Nephron (organoid): ENCODE measurements around the gene ZNF12.

Source experiments
- H3K27ac Mint-ChIP-seq, 3 experiments: 2 replicates each; pipeline ENCODE4 v1.8.0; 2020; ENCODE audit warnings: mixed read lengths in 3 of 3, mild to moderate bottlenecking in 2 of 3, moderate library complexity in 1 of 3
- H3K27me3 Mint-ChIP-seq: 2 replicates; pipeline ENCODE4 v1.8.0; 2021; ENCODE audit warnings: low read depth, mild to moderate bottlenecking, moderate library complexity, mixed read lengths
- H3K36me3 Mint-ChIP-seq: 2 replicates; pipeline ENCODE4 v1.8.0; 2020; ENCODE audit warnings: low read depth, mixed read lengths
- H3K4me1 Mint-ChIP-seq: 2 replicates; pipeline ENCODE4 v1.8.0; 2020; ENCODE audit warnings: mixed read lengths
- H3K4me3 Mint-ChIP-seq, 3 experiments: 2 replicates each; pipeline ENCODE4 v1.8.0; 2020; ENCODE audit warnings: mild to moderate bottlenecking in 3 of 3, mixed read lengths in 3 of 3, moderate library complexity in 2 of 3
- H3K9me3 Mint-ChIP-seq: 2 replicates; pipeline ENCODE4 v1.8.0; 2020; ENCODE audit warnings: mixed read lengths
- CTCF ChIP-seq, 3 experiments: fragments of 200-600 bp; sonication (generic); IDR thresholded peaks; one replicate each; pipeline ENCODE4 v1.5.0; 2021; ENCODE audit warnings: antibody characterized with exemption in 3 of 3; ENCODE audit not compliant: unreplicated experiment in 3 of 3

The ZNF12 gene

DNA sequence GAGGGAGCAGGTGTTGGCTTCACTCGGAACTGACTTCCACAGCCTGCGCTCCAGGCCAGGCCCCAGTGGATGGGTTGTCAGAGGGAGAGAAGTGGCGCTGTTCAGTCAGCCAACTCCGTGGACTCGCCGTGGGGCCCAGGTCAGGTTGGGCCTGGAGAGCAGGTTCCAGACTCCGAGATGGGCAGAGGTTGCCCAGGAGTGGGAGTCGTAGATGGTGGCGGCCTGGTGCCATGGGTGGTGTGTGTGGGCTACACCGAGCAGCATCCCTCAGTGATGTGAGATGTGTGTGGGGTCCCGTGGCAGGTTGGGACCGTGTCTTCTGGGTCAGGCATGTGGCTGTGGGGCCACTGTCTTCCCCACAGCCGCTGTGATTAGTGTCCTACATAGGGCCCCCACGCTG lies 59.2 kb downstream of the ZNF12 start:
- Mint-ChIP-seq H3K36me3 (peaks cover 52% of the 10 kb centered on the region), H3K4me3 (no peak overlapping the region), H3K4me1 (no peaks in the 10 kb centered on the region), H3K9me3 (peaks cover 12% of the 10 kb centered on the region), H3K27ac (no peak overlapping the region), H3K27me3 (no peaks in the 10 kb centered on the region)
- TF ChIP-seq CTCF (IDR thresholded peaks at IDR 0.05; ENCODE audit: unreplicated experiment in 3 of 3) = no peak

DNA sequence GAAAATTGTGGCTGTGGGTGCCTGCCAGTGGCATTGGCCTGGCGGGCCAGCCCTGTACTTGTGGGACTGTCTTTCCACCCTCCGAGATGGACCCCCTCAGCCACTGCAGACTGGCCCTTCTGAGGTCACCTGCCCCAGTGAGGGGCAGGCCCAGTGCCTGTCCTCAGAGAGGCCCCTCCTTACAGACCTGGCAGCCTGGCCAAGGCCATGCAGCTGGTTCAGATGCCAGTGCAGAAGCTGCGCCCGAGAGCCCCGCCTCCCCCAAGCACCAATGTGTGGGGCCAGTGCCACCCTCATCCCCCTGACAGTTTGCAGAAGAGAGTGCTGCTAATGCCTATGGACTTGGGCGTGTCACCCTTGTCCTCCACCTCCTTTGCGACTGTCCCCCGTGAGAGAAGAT lies 59.7 kb downstream of the ZNF12 start:
- peaks cover 54% of the 10 kb centered on the region for H3K36me3 Mint-ChIP-seq

GRCh38 chr7:6646465-6646864 lies 60.3 kb downstream of the ZNF12 start:
- peak overlapping the region in 1 of 3 experiments; percentile 70 for H3K27ac Mint-ChIP-seq
- peaks cover 12% of the 10 kb centered on the region for H3K9me3 Mint-ChIP-seq
- TF ChIP-seq CTCF (IDR thresholded peaks at IDR 0.05; ENCODE audit: unreplicated experiment in 3 of 3) = no peak
- H3K36me3 Mint-ChIP-seq = peaks cover 54% of the 10 kb centered on the region
- H3K4me3 Mint-ChIP-seq = no peak overlapping the region
- H3K27me3 Mint-ChIP-seq = no peaks in the 10 kb centered on the region
- no peaks in the 10 kb centered on the region for H3K4me1 Mint-ChIP-seq

More for the DNA sequence above, 59.7 kb downstream of the ZNF12 start:
- Mint-ChIP-seq H3K27ac (no peak overlapping the region), H3K4me1 (no peaks in the 10 kb centered on the region), H3K9me3 (peaks cover 12% of the 10 kb centered on the region), H3K4me3 (no peak overlapping the region), H3K27me3 (no peaks in the 10 kb centered on the region)
- no peak for TF ChIP-seq CTCF (IDR thresholded peaks at IDR 0.05; ENCODE audit: unreplicated experiment in 3 of 3)

GRCh38 chr7:6644728-6645127 lies 62.0 kb downstream of the ZNF12 start:
- no peak overlapping the region for H3K27ac Mint-ChIP-seq
- H3K4me1 Mint-ChIP-seq = peaks cover 5% of the 10 kb centered on the region
- H3K9me3 Mint-ChIP-seq = no peaks in the 10 kb centered on the region
- TF ChIP-seq CTCF (IDR thresholded peaks at IDR 0.05; ENCODE audit: unreplicated experiment in 3 of 3) = no peak
- no peak overlapping the region for H3K4me3 Mint-ChIP-seq
- H3K27me3 Mint-ChIP-seq = no peaks in the 10 kb centered on the region
- peaks cover 52% of the 10 kb centered on the region for H3K36me3 Mint-ChIP-seq

DNA sequence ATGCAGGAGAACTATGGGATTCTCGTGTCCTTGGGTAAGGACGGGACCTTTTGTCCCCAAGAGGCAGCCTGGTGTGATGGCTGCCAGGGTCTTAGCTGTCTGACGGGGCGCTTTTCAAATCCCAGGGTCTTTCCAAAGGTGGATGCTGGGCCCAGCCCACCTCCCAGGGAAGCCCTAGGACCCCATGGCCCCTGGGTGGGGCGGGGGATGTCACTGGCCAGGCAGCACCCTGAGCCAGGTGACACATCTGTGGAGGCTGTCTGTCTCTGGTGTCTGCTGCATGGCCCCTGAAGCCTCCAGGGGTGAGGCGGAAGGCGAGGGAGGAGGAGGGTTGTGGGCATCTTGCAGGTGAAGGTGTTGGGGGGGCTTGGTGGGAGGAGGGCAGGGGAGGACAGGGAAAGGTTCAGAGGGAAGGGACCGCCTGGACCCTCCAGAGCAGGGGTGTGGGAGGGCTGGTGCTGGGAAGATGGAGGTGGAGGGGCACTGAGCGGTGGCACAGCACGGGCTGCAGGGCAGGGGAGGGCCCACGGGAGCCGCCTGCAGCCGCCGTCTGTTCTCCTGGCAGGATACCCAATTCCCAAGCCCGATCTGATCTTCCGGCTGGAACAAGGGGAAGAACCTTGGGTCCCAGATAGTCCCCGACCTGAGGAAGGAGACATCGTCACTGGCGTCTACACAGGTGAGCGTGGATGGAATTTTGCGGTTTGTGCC lies 62.7 kb downstream of the ZNF12 start:
- Mint-ChIP-seq H3K27me3 (no peaks in the 10 kb centered on the region), H3K4me3 (no peak overlapping the region), H3K36me3 (peaks cover 55% of the 10 kb centered on the region), H3K27ac (no peak overlapping the region), H3K4me1 (peaks cover 8% of the 10 kb centered on the region), H3K9me3 (no peaks in the 10 kb centered on the region)
- TF ChIP-seq CTCF (IDR thresholded peaks at IDR 0.05; ENCODE audit: unreplicated experiment in 3 of 3) = no peak
